Liver (tissue), 3 donors: Measurements from ENCODE around the gene PTPRD.

Experiments
- EGR1 ChIP-seq, 2 donors: IDR thresholded peaks; 2 replicates each; pipeline ENCODE4 v1.6.1; 2016 to 2018; ENCODE audit warnings: antibody characterized with exemption in 2 of 2, low read depth in 2 of 2
- FOXA1 ChIP-seq: IDR thresholded peaks from 2 replicates; pipeline ENCODE4 v1.6.1; 2016; ENCODE audit warnings: antibody characterized with exemption
- GABPA ChIP-seq, 2 donors: IDR thresholded peaks in 1 of 2; conservative IDR thresholded peaks in 1 of 2; 2 replicates each; pipeline ENCODE4 v1.6.1; 2016; ENCODE audit warnings: antibody characterized with exemption in 2 of 2, mild to moderate bottlenecking in 1 of 2, moderate library complexity in 1 of 2
- HNF4A ChIP-seq, 2 donors: conservative IDR thresholded peaks; 2 replicates each; pipeline ENCODE4 v1.6.1; 2016; ENCODE audit warnings: antibody characterized with exemption in 2 of 2, mild to moderate bottlenecking in 2 of 2
- JUND ChIP-seq, 2 donors: IDR thresholded peaks; 2 replicates each; pipeline ENCODE4 v1.6.1; 2016; ENCODE audit warnings: antibody characterized with exemption in 2 of 2
- RAD21 ChIP-seq, 2 donors: IDR thresholded peaks; 2 replicates each; pipeline ENCODE4 v1.6.1; 2016; ENCODE audit warnings: antibody characterized with exemption in 2 of 2, mild to moderate bottlenecking in 2 of 2
- SP1 ChIP-seq: IDR thresholded peaks from 2 replicates; pipeline ENCODE4 v1.6.1; 2018; ENCODE audit warnings: antibody characterized with exemption, mild to moderate bottlenecking
- TAF1 ChIP-seq: conservative IDR thresholded peaks from 2 replicates; pipeline ENCODE4 v1.6.1; 2016; ENCODE audit warnings: antibody characterized with exemption, mild to moderate bottlenecking
- YY1 ChIP-seq: IDR thresholded peaks from 2 replicates; pipeline ENCODE4 v1.6.1; 2016; ENCODE audit warnings: antibody characterized with exemption, mild to moderate bottlenecking
- TF ChIP-seq, protein P1 (sequence below): fragments of 150-350 bp; IDR thresholded peaks from 2 replicates; pipeline ENCODE4 v1.5.1; 2017; ENCODE audit warnings: improper control_type of control experiment, low read depth, low read length; ENCODE audit not compliant: missing input control
- TF ChIP-seq, protein P2 (sequence below): IDR thresholded peaks from 2 replicates; pipeline ENCODE4 v1.6.1; 2016; ENCODE audit warnings: antibody characterized with exemption, mild to moderate bottlenecking
- TF ChIP-seq, protein P3 (sequence below): IDR thresholded peaks from 2 replicates; pipeline ENCODE4 v1.6.1; 2016; ENCODE audit warnings: antibody characterized with exemption
- TF ChIP-seq, protein P4 (sequence below): IDR thresholded peaks from 2 replicates; pipeline ENCODE4 v1.6.1; 2016; ENCODE audit warnings: antibody characterized with exemption
- donor health status: healthy.
- donor health status: healthy.

DNA sequence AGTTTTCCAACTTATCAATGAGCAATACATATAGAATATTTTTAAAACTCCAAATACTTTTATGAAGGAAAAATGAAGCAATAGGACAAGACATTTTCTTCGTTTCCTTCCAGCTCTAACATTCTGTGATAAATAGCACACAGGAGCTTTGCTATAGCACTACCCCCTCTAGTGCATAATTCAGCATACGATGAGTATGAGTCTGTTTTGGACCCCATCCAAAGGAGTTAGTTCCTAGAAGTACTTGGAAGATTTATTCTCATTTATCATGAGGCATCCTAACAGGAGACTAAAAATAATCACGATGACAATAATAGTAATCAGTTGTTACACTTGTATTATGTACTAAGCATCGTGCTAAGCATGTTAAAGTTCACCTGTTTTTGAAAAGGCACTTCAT, 1751.9 kb downstream of the PTPRD start:
- TF ChIP-seq, protein P1, sequence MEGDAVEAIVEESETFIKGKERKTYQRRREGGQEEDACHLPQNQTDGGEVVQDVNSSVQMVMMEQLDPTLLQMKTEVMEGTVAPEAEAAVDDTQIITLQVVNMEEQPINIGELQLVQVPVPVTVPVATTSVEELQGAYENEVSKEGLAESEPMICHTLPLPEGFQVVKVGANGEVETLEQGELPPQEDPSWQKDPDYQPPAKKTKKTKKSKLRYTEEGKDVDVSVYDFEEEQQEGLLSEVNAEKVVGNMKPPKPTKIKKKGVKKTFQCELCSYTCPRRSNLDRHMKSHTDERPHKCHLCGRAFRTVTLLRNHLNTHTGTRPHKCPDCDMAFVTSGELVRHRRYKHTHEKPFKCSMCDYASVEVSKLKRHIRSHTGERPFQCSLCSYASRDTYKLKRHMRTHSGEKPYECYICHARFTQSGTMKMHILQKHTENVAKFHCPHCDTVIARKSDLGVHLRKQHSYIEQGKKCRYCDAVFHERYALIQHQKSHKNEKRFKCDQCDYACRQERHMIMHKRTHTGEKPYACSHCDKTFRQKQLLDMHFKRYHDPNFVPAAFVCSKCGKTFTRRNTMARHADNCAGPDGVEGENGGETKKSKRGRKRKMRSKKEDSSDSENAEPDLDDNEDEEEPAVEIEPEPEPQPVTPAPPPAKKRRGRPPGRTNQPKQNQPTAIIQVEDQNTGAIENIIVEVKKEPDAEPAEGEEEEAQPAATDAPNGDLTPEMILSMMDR, result no peak
- no peak for TF ChIP-seq GABPA (IDR thresholded peaks at IDR 0.05 in 1 of 2, conservative IDR thresholded peaks at IDR 0.05 in 1 of 2)
- TF ChIP-seq, protein P2, sequence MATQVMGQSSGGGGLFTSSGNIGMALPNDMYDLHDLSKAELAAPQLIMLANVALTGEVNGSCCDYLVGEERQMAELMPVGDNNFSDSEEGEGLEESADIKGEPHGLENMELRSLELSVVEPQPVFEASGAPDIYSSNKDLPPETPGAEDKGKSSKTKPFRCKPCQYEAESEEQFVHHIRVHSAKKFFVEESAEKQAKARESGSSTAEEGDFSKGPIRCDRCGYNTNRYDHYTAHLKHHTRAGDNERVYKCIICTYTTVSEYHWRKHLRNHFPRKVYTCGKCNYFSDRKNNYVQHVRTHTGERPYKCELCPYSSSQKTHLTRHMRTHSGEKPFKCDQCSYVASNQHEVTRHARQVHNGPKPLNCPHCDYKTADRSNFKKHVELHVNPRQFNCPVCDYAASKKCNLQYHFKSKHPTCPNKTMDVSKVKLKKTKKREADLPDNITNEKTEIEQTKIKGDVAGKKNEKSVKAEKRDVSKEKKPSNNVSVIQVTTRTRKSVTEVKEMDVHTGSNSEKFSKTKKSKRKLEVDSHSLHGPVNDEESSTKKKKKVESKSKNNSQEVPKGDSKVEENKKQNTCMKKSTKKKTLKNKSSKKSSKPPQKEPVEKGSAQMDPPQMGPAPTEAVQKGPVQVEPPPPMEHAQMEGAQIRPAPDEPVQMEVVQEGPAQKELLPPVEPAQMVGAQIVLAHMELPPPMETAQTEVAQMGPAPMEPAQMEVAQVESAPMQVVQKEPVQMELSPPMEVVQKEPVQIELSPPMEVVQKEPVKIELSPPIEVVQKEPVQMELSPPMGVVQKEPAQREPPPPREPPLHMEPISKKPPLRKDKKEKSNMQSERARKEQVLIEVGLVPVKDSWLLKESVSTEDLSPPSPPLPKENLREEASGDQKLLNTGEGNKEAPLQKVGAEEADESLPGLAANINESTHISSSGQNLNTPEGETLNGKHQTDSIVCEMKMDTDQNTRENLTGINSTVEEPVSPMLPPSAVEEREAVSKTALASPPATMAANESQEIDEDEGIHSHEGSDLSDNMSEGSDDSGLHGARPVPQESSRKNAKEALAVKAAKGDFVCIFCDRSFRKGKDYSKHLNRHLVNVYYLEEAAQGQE, result no peak
- TF ChIP-seq, protein P3, sequence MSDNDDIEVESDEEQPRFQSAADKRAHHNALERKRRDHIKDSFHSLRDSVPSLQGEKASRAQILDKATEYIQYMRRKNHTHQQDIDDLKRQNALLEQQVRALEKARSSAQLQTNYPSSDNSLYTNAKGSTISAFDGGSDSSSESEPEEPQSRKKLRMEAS, result no peak
- no peak for TF ChIP-seq TAF1
- no peak for TF ChIP-seq JUND (IDR thresholded peaks at IDR 0.05)
- no peak for TF ChIP-seq FOXA1
- no peak for TF ChIP-seq EGR1 (IDR thresholded peaks at IDR 0.05; ENCODE audit: low read depth in 2 of 2)
- TF ChIP-seq YY1, result no peak
- TF ChIP-seq RAD21 (IDR thresholded peaks at IDR 0.05), result peak in 1 of 2 donors; percentile 34
- TF ChIP-seq SP1, result no peak
- no peak for TF ChIP-seq HNF4A (conservative IDR thresholded peaks at IDR 0.05)
- TF ChIP-seq, protein P4, sequence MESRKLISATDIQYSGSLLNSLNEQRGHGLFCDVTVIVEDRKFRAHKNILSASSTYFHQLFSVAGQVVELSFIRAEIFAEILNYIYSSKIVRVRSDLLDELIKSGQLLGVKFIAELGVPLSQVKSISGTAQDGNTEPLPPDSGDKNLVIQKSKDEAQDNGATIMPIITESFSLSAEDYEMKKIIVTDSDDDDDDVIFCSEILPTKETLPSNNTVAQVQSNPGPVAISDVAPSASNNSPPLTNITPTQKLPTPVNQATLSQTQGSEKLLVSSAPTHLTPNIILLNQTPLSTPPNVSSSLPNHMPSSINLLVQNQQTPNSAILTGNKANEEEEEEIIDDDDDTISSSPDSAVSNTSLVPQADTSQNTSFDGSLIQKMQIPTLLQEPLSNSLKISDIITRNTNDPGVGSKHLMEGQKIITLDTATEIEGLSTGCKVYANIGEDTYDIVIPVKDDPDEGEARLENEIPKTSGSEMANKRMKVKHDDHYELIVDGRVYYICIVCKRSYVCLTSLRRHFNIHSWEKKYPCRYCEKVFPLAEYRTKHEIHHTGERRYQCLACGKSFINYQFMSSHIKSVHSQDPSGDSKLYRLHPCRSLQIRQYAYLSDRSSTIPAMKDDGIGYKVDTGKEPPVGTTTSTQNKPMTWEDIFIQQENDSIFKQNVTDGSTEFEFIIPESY, result no peak
